SW 1271 (cell line): ENCODE measurements around the gene OR6Q1.
"Not testable (repeated sequence)": the region's sequence is repeated elsewhere in the genome, so short reads cannot be mapped to it uniquely, and the experiment has no call there.

Experiments
- DNase-seq, 2 experiments: peaks; one replicate each; lab custom pipeline; 2025; lab: John Stamatoyannopoulos, UW

Gene OR6Q1

GRCh38 chr11:58030653-58031052 lies at the start of gene OR6Q1:
OR6Q1 (plus strand) TSS chr11:58030953; CDS start chr11:58030953, 0 bp downstream.
- DNase-seq = no peak

GRCh38 chr11:57981536-57981935 lies 49.2 kb upstream of the OR6Q1 start:
- DNase-seq = no peak

- no peak for DNase-seq
Measured at GRCh38 chr11:57982776-57983175, 48.0 kb upstream of the OR6Q1 start.

- no peak for DNase-seq
Measured at GRCh38 chr11:57983191-57983590, 47.6 kb upstream of the OR6Q1 start.

GRCh38 chr11:57999523-57999922 lies 31.2 kb upstream of the OR6Q1 start:
- DNase-seq = not testable (repeated sequence)

GRCh38 chr11:58000021-58000420 lies 30.7 kb upstream of the OR6Q1 start:
- not testable (repeated sequence) for DNase-seq

- DNase-seq = no peak
Measured at GRCh38 chr11:58000699-58001098, 30.1 kb upstream of the OR6Q1 start.

GRCh38 chr11:58003036-58003435 lies 27.7 kb upstream of the OR6Q1 start:
- no peak for DNase-seq

GRCh38 chr11:58003591-58003990 lies 27.2 kb upstream of the OR6Q1 start:
- DNase-seq = no peak

- DNase-seq = no peak
Measured at GRCh38 chr11:58004664-58005063, 26.1 kb upstream of the OR6Q1 start.

- DNase-seq = no peak
Measured at GRCh38 chr11:58006940-58007339, 23.8 kb upstream of the OR6Q1 start.

GRCh38 chr11:58011771-58012170 lies 19.0 kb upstream of the OR6Q1 start:
- DNase-seq = no peak

- no peak for DNase-seq
Measured at GRCh38 chr11:58023435-58023931, 7.3 kb upstream of the OR6Q1 start, which contains the start of gene OR9Q1. OR9Q1 (plus strand) TSS chr11:58023881; CDS start chr11:58179445, 155,564 bp downstream.

- DNase-seq = no peak
Measured at GRCh38 chr11:58024601-58025091, 6.1 kb upstream of the OR6Q1 start.

GRCh38 chr11:58027341-58027740 lies 3.4 kb upstream of the OR6Q1 start:
- DNase-seq = no peak

GRCh38 chr11:58028687-58029411 lies 1.9 kb upstream of the OR6Q1 start:
- no peak for DNase-seq

- DNase-seq = no peak
Measured at GRCh38 chr11:58034471-58034870, 3.7 kb downstream of the OR6Q1 start.

- no peak for DNase-seq
Measured at GRCh38 chr11:58039589-58039988, 8.8 kb downstream of the OR6Q1 start.

GRCh38 chr11:58043379-58043778 lies 12.6 kb downstream of the OR6Q1 start:
- no peak for DNase-seq

GRCh38 chr11:58046231-58046630 lies 15.5 kb downstream of the OR6Q1 start:
- DNase-seq = no peak

GRCh38 chr11:58047818-58048217 lies 17.1 kb downstream of the OR6Q1 start:
- DNase-seq = no peak

- no peak for DNase-seq
Measured at GRCh38 chr11:58055806-58056401, 25.2 kb downstream of the OR6Q1 start.

- no peak for DNase-seq
Measured at GRCh38 chr11:58057481-58057880, 26.7 kb downstream of the OR6Q1 start.
